Hematopoietic multipotent progenitor cell treated with erythropoietin and hydrocortisone succinate and interleukin-3 and kit ligand, for 15 days (in vitro differentiated cells): ENCODE data around the gene FOXO4.

Experiments used
- DNase-seq: peaks from one replicate; pipeline ENCODE4 v3.0.0-alpha.2; 2015; ENCODE audit warnings: low spot score

FOXO4 gene

DNA sequence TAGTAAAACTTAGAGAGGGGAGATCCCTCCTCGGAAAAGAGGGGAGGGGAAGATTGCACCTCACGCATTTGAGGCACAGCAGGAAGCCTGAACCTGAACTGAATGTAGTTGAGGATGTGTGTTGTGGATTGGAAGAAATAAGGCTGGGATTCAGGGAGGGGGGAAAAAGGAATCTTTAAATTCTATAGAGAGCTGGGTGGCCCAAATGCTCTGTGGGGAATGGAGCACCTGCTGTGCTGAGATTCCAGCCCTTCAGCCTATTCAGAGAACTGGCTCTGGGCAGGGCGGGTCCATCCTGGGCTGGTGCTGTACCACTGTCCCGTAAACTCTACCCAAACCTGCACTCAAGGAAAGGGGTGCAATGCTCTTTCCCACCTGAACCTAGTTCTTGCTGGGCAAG is 4.1 kb downstream of the FOXO4 start:
- no peak for DNase-seq

DNA sequence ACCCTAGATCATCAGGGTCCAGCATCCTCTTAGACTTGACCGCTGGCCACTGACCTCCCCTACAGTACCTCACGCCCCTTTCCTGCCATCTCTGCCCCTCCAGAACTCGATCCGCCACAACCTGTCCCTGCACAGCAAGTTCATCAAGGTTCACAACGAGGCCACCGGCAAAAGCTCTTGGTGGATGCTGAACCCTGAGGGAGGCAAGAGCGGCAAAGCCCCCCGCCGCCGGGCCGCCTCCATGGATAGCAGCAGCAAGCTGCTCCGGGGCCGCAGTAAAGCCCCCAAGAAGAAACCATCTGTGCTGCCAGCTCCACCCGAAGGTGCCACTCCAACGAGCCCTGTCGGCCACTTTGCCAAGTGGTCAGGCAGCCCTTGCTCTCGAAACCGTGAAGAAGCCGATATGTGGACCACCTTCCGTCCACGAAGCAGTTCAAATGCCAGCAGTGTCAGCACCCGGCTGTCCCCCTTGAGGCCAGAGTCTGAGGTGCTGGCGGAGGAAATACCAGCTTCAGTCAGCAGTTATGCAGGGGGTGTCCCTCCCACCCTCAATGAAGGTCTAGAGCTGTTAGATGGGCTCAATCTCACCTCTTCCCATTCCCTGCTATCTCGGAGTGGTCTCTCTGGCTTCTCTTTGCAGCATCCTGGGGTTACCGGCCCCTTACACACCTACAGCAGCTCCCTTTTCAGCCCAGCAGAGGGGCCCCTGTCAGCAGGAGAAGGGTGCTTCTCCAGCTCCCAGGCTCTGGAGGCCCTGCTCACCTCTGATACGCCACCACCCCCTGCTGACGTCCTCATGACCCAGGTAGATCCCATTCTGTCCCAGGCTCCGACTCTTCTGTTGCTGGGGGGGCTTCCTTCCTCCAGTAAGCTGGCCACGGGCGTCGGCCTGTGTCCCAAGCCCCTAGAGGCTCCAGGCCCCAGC is 5.2 kb downstream of the FOXO4 start:
- DNase-seq, result no peak

- DNase-seq, result no peak
Measured at GRCh38 chrX:71102292-71102691, 6.6 kb downstream of the FOXO4 start.

DNA sequence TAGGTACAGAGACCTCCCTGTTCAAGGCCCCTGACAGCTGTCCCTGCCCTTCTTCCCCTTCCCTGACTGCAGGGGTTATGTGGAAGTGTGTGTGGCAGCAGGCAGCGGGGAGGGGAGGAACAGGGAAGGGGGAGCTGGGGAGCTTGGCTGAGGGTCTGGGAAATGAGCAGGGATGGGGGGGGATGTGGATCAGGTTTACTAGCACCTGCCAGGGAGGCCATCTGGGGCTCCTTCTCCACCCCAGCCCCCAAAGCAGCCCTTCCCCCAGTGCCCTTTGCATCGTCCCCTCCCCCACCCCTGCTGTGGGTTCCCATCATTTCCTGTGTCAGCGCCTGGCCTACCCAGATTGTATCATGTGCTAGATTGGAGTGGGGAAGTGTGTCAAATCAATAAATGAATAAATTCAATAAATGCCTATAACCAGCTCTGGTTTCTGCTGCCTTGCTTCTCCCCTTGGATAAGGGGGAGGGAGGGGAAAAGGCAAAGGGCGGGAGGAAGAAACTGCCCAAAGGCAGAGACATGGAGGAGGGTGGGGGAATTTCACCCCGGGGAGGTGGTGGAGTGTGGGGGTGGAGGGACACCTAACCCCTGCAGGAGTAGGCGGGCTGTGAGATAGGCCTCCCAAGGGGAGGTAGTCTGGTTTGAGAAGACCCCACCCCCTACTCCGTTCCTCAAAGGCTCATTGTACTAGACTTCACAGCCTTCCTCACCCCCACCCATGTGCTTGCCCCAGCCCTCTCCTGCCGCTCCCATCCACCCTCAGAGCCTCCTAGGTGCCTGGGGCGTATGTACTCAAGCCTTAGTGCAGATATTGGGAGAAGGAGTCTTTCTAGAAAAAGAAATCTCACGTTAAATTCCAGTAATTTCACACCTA is 7.7 kb downstream of the FOXO4 start:
- DNase-seq, result no peak

- no peak for DNase-seq
Measured at GRCh38 chrX:71105628-71106027, 10.0 kb downstream of the FOXO4 start.

- DNase-seq, result no peak
Measured at GRCh38 chrX:71106427-71106826, 10.8 kb downstream of the FOXO4 start, which contains the start of gene CXorf65. Gene CXorf65, minus strand, starts transcription at chrX:71106740. Its CDS starts 184 bp downstream, at chrX:71106556.

DNA sequence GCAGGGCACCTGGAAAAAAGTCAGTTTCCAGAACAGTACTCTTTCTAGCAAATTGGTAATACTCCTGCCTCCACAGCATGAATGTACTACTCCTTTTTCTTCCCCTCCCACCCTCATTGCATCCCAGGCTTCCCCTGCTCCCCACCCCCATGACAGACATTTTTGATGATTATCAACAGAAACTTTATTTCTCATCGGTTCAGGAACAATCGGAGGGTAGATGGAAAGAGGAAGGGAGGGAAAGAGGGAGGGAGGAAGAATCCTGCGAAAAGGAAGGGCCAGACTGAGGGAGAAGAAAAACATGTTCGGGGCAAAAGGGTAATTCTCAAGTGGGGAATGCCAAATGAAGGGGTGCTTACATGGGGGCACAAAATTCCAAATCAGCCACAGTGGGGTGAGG is 11.6 kb downstream of the FOXO4 start:
- DNase-seq, result no peak

- DNase-seq, result no peak
Measured at GRCh38 chrX:71107762-71108360, 12.2 kb downstream of the FOXO4 start.

DNA sequence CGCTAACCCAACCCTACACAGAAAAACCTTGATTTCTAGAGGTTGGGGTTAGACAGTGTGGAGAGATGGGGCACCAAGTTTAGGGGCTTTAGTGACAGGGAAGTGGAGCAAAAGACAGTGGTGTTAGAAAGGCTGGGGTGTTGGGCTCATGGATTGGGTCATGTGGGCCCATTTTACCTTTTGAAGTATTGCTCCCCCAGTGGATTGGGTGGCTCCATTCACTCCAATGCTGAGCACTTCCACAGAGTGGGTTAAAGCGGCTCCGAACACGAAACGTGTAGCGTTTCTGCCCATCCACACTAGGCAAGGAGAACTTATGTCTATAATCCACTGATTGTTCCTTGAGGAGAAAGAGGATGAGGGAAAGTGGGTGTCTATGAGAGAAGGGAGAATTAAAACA is 13.4 kb downstream of the FOXO4 start:
- DNase-seq, result no peak

GRCh38 chrX:71111141-71111843 is 15.6 kb downstream of the FOXO4 start, which contains the start of gene IL2RG:
Gene IL2RG, minus strand, starts transcription at chrX:71111577. Its CDS starts 38 bp downstream, at chrX:71111539.
- no peak for DNase-seq

- DNase-seq, result no peak
Measured at GRCh38 chrX:71111921-71112431, 16.3 kb downstream of the FOXO4 start.

DNA sequence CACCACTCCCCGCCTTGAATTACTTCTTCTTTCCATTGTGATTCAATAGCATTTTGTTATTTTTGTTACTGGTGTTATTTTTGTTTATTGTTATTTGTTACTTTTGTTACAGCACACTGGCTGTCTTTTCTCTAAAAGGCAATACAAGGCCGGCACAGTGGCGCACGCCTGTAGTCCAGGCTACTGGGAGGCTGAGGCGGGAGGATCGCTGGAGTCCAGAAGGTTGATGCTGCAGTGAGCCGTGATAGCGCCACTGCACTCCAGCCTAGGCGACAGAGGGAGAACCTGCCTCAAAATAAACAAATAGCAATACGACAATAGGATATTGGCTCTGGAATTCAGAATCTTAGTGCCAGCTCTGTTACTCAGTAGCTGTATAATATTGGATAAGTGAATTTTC is 21.7 kb downstream of the FOXO4 start:
- DNase-seq, result no peak

DNA sequence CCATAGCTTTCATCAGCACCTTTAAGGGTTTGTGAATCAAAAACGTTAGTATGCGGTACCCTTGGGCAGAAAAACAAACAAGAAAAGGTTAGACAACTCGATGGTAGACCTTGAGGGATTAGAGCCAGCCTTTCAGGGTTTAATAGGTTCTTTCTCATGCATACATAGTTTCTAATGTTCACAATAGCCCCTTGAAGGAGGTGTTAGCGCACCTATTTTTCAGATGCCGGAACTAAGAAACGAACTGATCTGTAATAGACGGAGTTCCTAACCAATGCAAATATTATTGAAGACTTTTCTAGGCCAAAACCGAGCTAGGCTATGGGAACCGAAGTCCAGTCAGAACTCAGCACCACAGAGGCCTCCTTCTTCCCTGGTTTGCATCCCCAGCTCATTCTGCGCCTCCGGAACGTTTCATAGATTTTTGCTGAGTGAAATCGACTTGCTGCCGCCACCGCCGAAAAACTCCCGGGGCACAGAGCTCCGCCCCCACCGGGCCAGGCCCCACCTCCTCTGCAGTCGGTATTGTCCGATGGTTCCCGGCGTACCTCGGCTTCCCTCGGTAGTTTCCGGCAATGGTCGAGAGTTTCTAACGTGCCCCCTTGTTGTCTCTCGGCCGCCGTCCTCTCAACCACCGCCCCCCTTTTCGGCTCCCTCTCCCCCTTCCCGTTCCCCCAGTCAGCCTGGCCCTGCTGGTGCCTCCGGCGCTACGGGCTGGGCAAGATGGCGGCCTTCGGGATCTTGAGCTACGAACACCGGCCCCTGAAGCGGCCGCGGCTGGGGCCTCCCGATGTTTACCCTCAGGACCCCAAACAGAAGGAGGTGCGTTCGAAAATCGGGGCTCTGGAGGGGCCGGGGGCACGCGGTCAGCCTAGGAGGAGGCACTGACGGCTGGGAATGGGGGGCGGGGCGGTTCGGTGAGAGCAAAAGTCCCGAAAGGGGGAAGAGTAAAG is 22.7 kb downstream of the FOXO4 start, which contains the start of gene MED12:
TSS of gene MED12 (plus strand) at position 565 of the 953 bp plus-strand sequence. CDS start at position 724, 159 bp downstream.
- peak; percentile 69 for DNase-seq

DNA sequence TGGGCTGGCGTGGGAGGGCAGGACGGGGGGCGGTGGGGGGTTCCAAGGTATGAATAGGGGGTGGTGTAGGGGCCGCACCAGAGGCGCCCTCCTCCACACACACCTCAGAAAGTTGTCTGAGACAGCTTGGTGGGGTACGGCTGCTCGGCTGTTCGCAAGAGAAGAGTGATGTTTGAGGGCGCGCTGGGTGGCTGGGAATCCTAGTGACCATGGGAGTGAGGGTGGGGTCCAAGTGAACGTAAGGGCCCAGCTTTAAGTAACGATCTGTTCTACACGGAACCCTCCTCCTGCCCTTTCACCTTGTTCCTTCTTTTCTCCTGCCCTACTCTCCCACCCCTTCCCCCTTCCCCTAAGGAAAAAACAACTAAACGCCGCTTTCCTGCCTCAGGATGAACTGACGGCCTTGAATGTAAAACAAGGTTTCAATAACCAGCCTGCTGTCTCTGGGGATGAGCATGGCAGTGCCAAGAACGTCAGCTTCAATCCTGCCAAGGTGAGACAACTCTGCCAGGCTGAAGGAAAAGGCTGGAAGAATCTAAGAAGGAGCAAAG is 23.4 kb downstream of the FOXO4 start:
- no peak for DNase-seq

DNA sequence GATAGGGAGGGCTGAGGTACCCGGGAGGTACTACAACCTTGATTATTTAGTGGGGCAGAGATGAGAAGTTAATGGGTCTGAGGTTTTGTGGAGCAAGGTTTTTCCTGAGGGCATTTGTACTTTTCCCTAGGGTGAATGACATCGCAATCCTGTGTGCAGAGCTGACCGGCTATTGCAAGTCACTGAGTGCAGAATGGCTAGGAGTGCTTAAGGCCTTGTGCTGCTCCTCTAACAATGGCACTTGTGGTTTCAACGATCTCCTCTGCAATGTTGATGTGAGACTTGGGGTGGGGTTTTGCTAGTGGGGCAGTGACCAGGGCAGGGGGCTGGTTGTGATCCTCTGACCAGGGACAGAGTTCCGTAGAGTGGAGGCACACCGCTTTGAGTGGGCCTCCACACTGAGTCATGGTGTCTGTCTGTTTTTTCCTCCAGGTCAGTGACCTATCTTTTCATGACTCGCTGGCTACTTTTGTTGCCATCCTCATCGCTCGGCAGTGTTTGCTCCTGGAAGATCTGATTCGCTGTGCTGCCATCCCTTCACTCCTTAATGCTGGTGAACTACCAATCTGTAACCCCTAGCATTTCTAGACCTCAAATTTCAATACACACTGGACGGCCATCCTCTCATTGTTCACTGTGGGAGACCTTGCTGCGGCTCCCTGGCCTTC is 32.6 kb downstream of the FOXO4 start:
- no peak for DNase-seq

DNA sequence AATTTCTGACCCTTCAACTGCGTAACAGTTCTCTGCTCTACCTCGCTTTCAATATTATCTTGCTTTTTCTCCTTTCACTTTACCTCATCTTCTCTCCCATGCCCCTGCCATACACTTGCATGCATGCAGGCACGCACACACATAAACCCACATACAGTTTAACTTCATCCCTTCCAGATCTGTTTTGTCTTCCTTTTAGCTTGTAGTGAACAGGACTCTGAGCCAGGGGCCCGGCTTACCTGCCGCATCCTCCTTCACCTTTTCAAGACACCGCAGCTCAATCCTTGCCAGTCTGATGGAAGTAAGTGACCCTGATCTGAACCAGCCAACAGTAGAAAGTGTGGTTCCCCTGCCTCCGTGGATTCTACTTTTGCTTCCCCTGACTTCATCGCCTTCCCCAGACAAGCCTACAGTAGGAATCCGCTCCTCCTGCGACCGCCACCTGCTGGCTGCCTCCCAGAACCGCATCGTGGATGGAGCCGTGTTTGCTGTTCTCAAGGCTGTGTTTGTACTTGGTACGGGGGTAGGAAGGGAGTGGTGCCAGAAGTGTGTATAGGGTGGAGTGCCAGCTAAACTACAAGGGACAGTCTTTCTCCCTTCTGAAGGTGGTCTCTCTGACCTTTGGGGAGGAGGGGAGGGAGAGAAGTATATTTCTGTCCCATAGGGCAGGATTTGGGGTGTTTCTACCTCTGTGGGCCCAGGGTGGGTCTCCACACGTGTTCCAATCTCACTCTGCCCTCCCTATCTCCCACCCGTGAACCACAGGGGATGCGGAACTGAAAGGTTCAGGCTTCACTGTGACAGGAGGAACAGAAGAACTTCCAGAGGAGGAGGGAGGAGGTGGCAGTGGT is 33.5 kb downstream of the FOXO4 start:
- peak; percentile 76 for DNase-seq

DNA sequence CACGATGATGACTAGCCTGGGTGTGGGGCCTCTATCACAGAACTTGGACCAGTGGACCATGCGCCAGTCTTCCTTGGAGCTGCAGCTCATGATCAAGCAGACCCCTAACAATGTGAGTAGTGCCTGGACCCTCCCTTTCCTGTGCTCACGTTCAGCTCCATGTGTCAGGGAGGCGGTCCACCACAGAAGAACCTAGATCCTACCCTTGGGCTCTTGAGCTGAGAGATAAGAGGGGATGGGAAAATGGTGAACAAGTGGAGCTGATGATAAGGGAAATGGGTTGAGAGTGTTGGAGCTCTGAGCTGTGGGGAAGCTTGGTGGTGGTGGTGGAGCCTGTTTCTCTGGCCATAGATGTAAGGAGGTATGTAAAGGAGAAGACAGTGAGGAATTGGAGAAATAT is 35.9 kb downstream of the FOXO4 start:
- peak; percentile 75 for DNase-seq

DNA sequence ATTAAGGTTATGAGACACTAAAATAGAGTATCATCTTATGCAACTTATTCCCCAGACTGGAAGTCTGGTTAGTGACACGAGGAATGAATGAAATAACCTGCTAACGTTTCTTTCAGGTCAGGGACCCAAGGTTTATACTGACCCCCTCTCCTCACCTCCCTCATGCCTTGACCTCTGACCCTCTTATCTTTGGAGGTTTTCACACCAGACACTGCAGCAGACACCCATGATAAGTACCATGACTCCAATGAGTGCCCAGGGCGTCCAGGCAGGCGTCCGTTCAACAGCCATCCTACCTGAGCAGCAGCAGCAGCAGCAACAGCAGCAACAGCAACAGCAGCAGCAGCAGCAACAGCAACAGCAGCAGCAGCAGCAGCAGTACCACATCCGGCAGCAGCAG is 44.8 kb downstream of the FOXO4 start:
- DNase-seq, result no peak
